Stimulated activated CD4-positive, alpha-beta T cell treated with anti-CD3 and anti-CD28 coated beads, Interleukin-1b, Interleukin-23, amount 100 ng/mL, for 4 hours (primary cell): ENCODE measurements around the gene FAM186B.
A peak's percentile ranks its signal among the peaks of the same experiment; 100 is the strongest.
"Not testable (repeated sequence)": the region's sequence is repeated elsewhere in the genome, so short reads cannot be mapped to it uniquely, and the experiment has no call there.

Experiments used
- DNase-seq, 2 donors: peaks; one replicate each; pipeline ENCODE4 v3.0.0-alpha.2; 2020; ENCODE audit warnings: low read depth in 2 of 2

The FAM186B gene

GRCh38 chr12:49633703-49634345 is 28.4 kb upstream of the FAM186B start:
- DNase-seq, result no peak

GRCh38 chr12:49632986-49633702 is 27.7 kb upstream of the FAM186B start:
- no peak for DNase-seq

- DNase-seq, result no peak
Measured at GRCh38 chr12:49632401-49632800, 27.0 kb upstream of the FAM186B start.

- DNase-seq, result no peak
Measured at GRCh38 chr12:49631336-49631907, 26.0 kb upstream of the FAM186B start.

- DNase-seq, result no peak
Measured at GRCh38 chr12:49627752-49628360, 22.4 kb upstream of the FAM186B start.

GRCh38 chr12:49626836-49627235 is 21.4 kb upstream of the FAM186B start:
- DNase-seq, result no peak

- DNase-seq, result no peak
Measured at GRCh38 chr12:49626169-49626835, 20.9 kb upstream of the FAM186B start.

- no peak for DNase-seq
Measured at GRCh38 chr12:49624921-49625577, 19.6 kb upstream of the FAM186B start.

- DNase-seq, result peak; percentile 72 to 83
Measured at GRCh38 chr12:49623142-49623904, 17.9 kb upstream of the FAM186B start, which contains the start of gene PRPF40B. Gene PRPF40B, plus strand, starts transcription at chr12:49623561. Its CDS starts 30 bp downstream, at chr12:49623591.

- DNase-seq, result peak; percentile 24 to 27
Measured at GRCh38 chr12:49622501-49623141, 17.2 kb upstream of the FAM186B start.

- no peak for DNase-seq
Measured at GRCh38 chr12:49621651-49622500, 16.4 kb upstream of the FAM186B start.

- no peak for DNase-seq
Measured at GRCh38 chr12:49619286-49619685, 13.8 kb upstream of the FAM186B start.

GRCh38 chr12:49618576-49618975 is 13.1 kb upstream of the FAM186B start:
- no peak for DNase-seq

GRCh38 chr12:49616533-49617219 is 11.2 kb upstream of the FAM186B start:
- DNase-seq, result no peak

GRCh38 chr12:49615725-49616124 is 10.3 kb upstream of the FAM186B start:
- no peak for DNase-seq

GRCh38 chr12:49612210-49612609 is 6.8 kb upstream of the FAM186B start:
- no peak for DNase-seq

GRCh38 chr12:49610785-49611184 is 5.3 kb upstream of the FAM186B start:
- not testable (repeated sequence) for DNase-seq

GRCh38 chr12:49609875-49610154 is 4.4 kb upstream of the FAM186B start:
- no peak for DNase-seq
